Right ventricle myocardium inferior (tissue), 1 donor: Measurements from ENCODE around the gene DTNBP1. TPM values are rescaled to one million over a fixed set of nuclear protein-coding genes. Genes with fewer than 3 reads are reported as not detected.
A peak's percentile ranks its signal among the peaks of the same experiment; 100 is the strongest.

Source experiments
- ATAC-seq: fragments of 200-7000 bp; cut with Tn5 transposase; one replicate; pipeline ENCODE4 v1.9.1; 2020; ENCODE audit warnings: mild to moderate bottlenecking, moderate library complexity
- DNase-seq: peaks from one replicate; pipeline ENCODE4 v3.0.0; 2021; ENCODE audit errors: missing footprints
- intact Hi-C: fragments of 100-400 bp; cut with DNase I; formaldehyde crosslinking; loops from one replicate; pipeline ENCODE4 v1.11.0; 2022
- total RNA-seq: library from RNA; stranded (reverse); fragmentation: NEBNext Ultra II Directional; extraction: Animal tissue kit (Norgen Biotek cat#: 25700); gene quantifications from one replicate; pipeline ENCODE4 v1.2.1, GENCODE V29; 2021
- donor health status: DM: no; HTN: yes; CAD: no; lungs with severe emphysema.

DTNBP1 gene
- total RNA-seq, 1 donor from 2014 or later: 21.0 TPM

DNA sequence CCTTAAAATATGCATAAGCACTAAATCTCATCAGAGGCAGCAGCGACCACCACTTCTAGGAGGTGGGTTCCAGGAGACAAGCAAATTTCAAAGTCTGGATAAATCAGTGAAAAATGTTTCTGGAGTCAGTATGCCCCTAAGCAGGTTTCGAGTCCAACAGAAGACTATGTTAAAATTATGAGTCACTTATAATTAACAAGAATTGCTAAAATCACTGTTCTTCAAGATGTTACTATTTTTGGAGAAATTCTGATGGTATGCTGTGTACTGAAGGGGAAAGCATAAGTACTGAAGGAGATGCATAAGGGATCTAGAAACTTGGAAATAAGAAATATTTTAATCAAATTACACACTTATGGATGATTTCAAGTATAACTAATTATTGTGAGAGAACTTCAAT lies 58.0 kb downstream of the DTNBP1 start:
- intact Hi-C loops: no loop called here
- no peak for ATAC-seq

GRCh38 chr6:15602154-15602553 lies 60.7 kb downstream of the DTNBP1 start:
- intact Hi-C loops: no loop called here
- ATAC-seq (no peak), DNase-seq (no peak)

More for the DNA sequence above, 58.0 kb downstream of the DTNBP1 start:
- DNase-seq: no peak

GRCh38 chr6:15598273-15598798 lies 64.5 kb downstream of the DTNBP1 start:
- intact Hi-C loops: no loop called here
- ATAC-seq: no peak
- DNase-seq: no peak

- DNase-seq (no peak), ATAC-seq (peak; percentile 17)
- intact Hi-C loops: no loop called here
Measured at GRCh38 chr6:15596186-15596896, 66.5 kb downstream of the DTNBP1 start.

GRCh38 chr6:15595461-15596173 lies 67.2 kb downstream of the DTNBP1 start:
- DNase-seq: peak; percentile 26
- peak; percentile 77 for ATAC-seq
- intact Hi-C loops: loop anchor here (1.0 kb wide), 1 partner anchor 83 kb away; no protein-coding TSS in a partner anchor

DNA sequence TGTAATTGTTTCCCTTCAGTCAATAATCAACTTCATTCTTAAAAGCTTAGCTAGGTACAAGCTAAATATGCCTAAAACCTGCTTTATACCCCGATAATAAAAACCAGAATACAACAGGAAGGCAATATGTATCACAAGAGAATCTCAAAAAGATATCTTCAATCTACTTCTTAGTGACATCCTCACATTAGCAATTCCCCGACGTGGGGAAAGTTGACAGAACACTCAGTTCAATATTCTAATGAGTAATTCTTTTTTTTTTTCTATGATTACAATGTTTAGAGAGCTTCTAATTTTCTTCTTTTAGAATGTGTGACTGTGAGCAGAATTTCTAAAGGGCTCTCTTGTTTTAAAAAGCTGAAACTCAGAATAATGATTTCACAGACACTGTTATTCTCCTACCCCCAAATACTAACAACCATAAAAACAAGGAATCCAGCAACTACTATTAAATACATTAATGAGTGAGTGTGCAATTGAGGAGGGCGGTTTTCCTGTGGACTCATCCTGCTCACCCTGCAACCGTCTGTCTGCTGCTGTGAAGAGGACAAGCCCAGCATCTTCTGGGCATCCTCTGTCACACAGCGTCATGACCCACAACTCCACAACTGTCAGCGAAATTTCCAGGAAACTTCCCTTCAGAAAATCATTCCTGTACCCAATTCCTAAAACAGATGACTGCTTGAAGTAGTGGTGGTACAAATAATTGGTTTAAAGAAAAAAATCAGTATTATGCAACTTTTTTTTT lies 68.1 kb downstream of the DTNBP1 start:
- no peak for DNase-seq
- intact Hi-C loops: loop anchor here (1.0 kb wide), 1 partner anchor 82 kb away; no protein-coding TSS in a partner anchor
- no peak for ATAC-seq

DNA sequence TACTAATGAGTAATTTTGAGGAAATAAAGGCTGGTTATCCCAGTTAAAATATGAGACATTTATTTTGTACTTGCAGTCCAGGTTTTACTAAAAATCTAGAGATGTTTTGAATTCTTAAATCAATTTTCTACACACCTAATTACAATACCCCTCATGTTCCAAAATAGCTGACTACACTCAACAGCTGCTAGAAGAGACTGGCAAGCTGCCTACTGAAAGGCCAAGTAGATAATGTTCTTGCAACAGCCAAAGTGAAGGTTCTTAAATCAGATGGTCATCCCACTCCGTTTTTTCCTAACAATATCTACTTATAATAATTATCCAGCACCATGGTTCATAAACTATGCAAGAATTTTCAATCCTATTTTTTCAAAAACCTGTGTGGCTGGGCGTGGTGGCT lies 69.0 kb downstream of the DTNBP1 start:
- DNase-seq (no peak), ATAC-seq (peak; percentile 60)
- intact Hi-C loops: no loop called here

DNA sequence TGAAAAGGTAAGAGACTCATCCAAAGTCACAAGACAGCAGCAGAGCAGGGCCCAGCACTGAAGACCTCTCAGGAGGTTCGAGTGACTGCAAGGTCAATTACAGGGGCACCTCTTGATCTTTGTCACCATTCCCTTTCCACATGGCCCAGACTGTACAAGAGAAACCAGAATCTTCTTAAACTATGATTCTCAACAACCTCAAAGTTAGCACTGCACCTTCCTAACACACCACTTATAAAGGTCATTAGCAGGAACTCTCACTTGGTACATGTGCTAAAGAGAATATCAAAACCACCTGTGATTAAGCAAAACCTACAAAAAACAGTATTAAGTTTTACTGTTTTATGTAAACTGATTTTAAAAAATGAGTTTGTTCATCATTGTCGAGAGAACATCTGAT lies 70.2 kb downstream of the DTNBP1 start:
- ATAC-seq (no peak), DNase-seq (no peak)
- intact Hi-C loops: no loop called here

GRCh38 chr6:15588971-15589634 lies 73.7 kb downstream of the DTNBP1 start:
- intact Hi-C loops: no loop called here
- no peak for DNase-seq
- ATAC-seq: no peak

GRCh38 chr6:15586503-15586902 lies 76.3 kb downstream of the DTNBP1 start:
- no peak for ATAC-seq
- DNase-seq: no peak
- intact Hi-C loops: no loop called here

DNA sequence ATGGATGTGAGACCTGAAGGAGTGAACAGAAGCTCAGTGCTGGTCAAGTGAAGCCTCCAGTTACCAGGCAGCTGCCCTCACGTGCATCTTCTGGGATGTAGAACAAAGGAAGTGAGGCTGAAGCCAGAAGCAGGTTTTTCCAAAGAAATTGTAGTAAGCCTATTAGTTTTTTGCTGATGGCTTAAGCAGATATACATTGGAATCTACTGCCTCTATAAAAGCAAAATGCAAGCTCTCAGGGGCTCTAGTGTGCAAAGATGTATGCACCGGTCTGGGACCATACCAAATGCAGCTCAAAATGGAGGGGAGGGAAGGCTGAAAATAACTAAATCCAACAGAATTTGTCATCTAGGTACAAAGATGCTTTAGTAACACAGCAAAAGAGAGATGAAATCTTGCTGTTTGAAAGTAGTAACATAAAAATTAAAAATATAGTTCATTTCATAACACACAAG lies 77.0 kb downstream of the DTNBP1 start:
- ATAC-seq (no peak), DNase-seq (no peak)
- intact Hi-C loops: no loop called here

DNA sequence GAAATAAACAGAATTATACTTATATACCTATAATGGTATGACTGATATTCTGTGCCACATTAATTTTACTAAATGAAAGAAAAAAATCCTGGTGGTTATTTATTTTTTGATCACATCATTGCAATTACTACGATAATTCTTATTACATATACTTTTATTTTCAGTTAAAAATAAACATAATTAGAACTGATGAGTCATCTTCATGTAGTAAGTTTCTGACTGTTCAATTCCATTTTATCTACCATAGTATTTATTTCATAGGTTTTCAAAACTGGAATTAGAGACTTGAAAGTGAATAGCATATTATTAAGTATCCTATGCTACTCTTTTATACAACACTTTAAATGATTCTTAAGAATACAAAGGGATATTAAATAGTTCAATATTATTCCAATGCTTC lies 80.3 kb downstream of the DTNBP1 start:
- intact Hi-C loops: no loop called here
- DNase-seq (no peak), ATAC-seq (no peak)

DNA sequence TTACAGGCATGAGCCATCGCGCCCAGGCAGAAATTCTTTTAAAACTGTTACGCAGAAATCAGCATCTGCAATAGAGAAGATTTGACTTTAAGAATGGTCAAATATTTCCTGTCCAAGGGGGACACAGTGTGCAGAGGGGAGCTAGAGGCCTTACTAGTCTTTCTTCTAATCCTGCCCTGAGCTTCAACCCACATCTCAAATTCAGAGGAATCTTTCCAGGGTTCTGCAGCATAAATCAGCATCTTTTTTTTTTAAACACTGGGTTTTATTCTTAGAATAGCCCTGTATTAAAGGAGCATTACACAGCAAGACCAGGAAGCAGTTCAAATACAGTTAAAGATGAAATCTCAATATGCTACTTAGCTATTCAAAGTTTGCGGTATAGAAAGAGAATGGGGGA lies 81.1 kb downstream of the DTNBP1 start:
- intact Hi-C loops: no loop called here

GRCh38 chr6:15580326-15580725 lies 82.5 kb downstream of the DTNBP1 start:
- intact Hi-C loops: no loop called here
- DNase-seq (no peak), ATAC-seq (no peak)

More for the DNA sequence above, 81.1 kb downstream of the DTNBP1 start:
- no peak for ATAC-seq
- no peak for DNase-seq

DNA sequence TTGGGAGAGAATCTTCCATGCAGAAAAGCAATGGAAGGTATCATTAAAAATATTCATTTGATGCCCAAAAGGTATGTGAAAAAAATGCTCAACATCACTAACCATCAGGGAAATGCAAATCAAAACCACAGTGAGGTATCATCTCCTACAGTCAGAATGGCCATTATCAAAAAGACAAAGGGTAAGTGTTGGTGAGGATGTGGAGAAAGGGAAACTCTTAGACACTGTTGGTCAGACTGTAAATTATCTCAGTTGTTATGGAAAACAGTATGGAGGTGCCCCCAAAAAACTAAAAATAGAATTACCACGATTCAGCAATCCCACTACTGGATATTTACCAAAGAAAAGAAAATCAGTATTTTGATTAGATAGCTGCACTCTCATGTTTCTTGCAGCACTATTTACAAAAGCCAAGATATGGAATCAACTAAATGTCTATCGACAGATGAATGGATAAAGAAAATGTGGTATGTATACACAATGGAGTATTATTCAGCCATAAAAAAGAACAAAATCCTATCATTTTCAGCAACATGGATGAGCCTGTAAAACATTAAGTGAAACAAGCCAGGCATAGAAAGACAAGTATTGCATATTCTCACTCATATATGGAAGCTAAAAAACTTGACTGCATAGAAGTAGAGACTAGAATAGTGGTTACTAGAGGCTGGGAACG lies 84.0 kb downstream of the DTNBP1 start:
- ATAC-seq (no peak), DNase-seq (no peak)
- intact Hi-C loops: no loop called here

DNA sequence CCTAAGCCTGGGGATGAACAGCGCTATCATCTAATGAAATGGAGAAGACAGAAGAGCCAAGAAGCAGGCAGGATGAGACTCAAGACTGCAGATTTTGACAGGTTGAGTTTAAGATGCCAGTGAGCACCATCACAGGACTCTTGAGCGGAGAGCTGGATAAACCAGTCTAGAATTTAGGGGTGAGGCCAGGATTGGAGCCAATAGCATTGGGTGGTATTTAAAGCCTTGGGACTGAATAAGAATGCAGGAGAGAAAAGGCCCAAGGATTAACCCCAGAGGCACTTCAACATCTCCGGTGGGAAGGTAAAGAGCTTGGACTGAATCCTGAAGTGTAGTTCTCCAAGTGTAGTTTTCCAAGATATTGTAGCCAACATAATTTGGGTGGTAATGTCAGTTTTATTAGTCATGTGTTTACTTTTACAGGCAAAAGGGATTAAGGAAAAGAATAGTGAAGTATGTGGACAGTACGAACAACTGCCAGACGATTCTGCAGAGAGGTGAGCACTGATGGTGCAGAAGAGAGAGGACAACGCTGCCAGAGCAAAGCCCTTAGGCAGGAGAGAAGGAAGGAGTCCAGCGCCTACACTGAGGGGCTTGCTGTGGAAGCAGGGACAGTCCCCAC lies 85.2 kb downstream of the DTNBP1 start:
- DNase-seq: no peak
- ATAC-seq: no peak
- intact Hi-C loops: no loop called here

GRCh38 chr6:15577106-15577505 lies 85.7 kb downstream of the DTNBP1 start:
- intact Hi-C loops: no loop called here
- ATAC-seq (no peak), DNase-seq (no peak)
